Measurements from ENCODE around the gene GRWD1. TPM values are rescaled to one million over a fixed set of nuclear protein-coding genes. Genes with fewer than 3 reads are reported as not detected.

GRWD1 gene
- total and polyA plus RNA-seq, 2 donors (not counting 1 experiment from before 2014, with no cell fraction given) = 10.6 to 40.7 TPM

DNA sequence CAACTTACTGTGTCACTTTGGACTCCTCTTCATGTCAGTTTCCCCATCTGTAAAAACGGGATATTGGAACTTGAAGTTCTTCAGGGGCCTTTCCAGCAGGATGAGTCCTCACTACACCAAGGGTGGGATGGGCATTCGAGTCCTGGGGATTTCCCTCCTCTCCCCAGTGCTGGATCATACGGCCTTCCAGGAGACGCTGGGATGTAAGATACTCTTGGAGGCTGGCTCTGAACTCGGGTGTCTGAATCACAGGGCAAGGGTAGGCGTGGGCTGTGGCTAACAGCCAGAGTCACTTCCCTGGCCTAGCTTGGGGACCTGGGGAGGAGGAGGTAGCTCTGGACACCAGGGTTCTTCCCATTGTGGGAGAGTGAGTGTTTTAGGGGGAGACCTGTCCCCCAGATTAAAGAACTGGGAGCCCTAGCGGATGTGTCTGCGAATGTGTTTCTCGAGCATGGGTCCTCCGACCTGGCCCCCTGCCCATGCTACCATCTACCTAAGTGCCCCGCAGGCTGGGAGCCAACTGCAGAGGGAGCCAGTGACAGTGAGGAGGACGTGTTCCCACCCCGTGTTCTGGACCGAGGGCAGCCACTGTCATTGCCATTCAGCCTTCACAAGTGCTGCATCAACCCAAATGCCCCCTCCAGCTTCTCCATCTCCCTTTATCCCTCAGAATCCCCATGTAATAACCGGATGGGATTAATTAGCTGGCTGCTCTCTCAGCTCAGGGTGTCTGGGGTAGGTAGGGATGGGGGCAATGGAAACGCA is 21.0 kb downstream of the GRWD1 start:
- H4K20me1 ChIP-seq (ENCODE audit: control insufficient read depth, insufficient read depth, low read length, poor library complexity, severe bottlenecking) = peaks cover 9% of the 10 kb centered on the region
- no peak for ATAC-seq (ENCODE audit: low read depth)
- no peak overlapping the region for H2AFZ ChIP-seq (ENCODE audit: insufficient read depth, low read depth, low read length, poor library complexity, severe bottlenecking)
- H3K9me3 Mint-ChIP-seq (ENCODE audit: insufficient read depth) = no peaks in the 10 kb centered on the region
- H3K36me3 ChIP-seq (replicated peaks in 1 of 2; ENCODE audit: control extremely low read depth in 1 of 2, control insufficient read depth in 1 of 2, extremely low read depth in 1 of 2, insufficient read depth in 2 of 2, low read length in 1 of 2) = peaks cover 0 to 14% of the 10 kb centered on the region in 2 experiments
- CTCF ChIA-PET = interaction anchor here (1.0 to 1.9 kb wide), 5 partner anchors 18 to 117 kb away, joined by 3 to 5 read pairs (median 3); partner anchors contain the start of gene GRWD1
- H3K27ac ChIP-seq (ENCODE audit: low read length in 2 of 2) = no peak overlapping the region
- H3K79me2 ChIP-seq (ENCODE audit: control insufficient read depth, insufficient read depth, low read length) = peaks cover 11% of the 10 kb centered on the region
- H3K4me2 ChIP-seq (replicated peaks; ENCODE audit: low read depth, low read length, poor library complexity, severe bottlenecking) = no peak overlapping the region
- no peaks in the 10 kb centered on the region for H3K9me3 ChIP-seq (ENCODE audit: control extremely low read depth in 1 of 3, control insufficient read depth in 2 of 3, insufficient read depth in 1 of 3, low read length in 2 of 3)
- H3K4me1 ChIP-seq (ENCODE audit: control insufficient read depth in 2 of 2, insufficient read depth in 2 of 2, low read length in 2 of 2) = peaks cover 11 to 15% of the 10 kb centered on the region in 2 donors
- POLR2A ChIA-PET = no interaction called here
- 96% methylated on average over 9 of the region's 16 CpGs for WGBS (ENCODE audit: insufficient coverage)
- H3K4me3 Mint-ChIP-seq = no peak overlapping the region
- H3K27me3 ChIP-seq (replicated peaks in 1 of 4; ENCODE audit: control extremely low read depth in 1 of 4, control insufficient read depth in 3 of 4, insufficient read depth in 4 of 4, low read length in 3 of 4) = peaks cover 0 to 3% (median 0%) of the 10 kb centered on the region in 4 experiments
- H3K4me1 Mint-ChIP-seq = peaks cover 17% of the 10 kb centered on the region
- no peaks in the 10 kb centered on the region for H3K27me3 Mint-ChIP-seq
- H3K9ac ChIP-seq (ENCODE audit: low read length) = no peak overlapping the region
- no peak for DNase-seq
- no peak overlapping the region for H3K4me3 ChIP-seq (ENCODE audit: control extremely low read depth in 1 of 5, extremely low read depth in 1 of 5, insufficient read depth in 1 of 5, low read depth in 2 of 5, low read length in 4 of 5)
- no peak overlapping the region for H3K27ac Mint-ChIP-seq
- TF ChIP-seq EZH2 (IDR thresholded peaks at IDR 0.05; ENCODE audit: borderline replicate concordance, insufficient read depth, low read depth, low read length, poor library complexity, severe bottlenecking) = no peak
- TF ChIP-seq, protein P1, sequence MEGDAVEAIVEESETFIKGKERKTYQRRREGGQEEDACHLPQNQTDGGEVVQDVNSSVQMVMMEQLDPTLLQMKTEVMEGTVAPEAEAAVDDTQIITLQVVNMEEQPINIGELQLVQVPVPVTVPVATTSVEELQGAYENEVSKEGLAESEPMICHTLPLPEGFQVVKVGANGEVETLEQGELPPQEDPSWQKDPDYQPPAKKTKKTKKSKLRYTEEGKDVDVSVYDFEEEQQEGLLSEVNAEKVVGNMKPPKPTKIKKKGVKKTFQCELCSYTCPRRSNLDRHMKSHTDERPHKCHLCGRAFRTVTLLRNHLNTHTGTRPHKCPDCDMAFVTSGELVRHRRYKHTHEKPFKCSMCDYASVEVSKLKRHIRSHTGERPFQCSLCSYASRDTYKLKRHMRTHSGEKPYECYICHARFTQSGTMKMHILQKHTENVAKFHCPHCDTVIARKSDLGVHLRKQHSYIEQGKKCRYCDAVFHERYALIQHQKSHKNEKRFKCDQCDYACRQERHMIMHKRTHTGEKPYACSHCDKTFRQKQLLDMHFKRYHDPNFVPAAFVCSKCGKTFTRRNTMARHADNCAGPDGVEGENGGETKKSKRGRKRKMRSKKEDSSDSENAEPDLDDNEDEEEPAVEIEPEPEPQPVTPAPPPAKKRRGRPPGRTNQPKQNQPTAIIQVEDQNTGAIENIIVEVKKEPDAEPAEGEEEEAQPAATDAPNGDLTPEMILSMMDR (IDR thresholded peaks at IDR 0.05) = no peak
- intact Hi-C loops (cut with micrococcal nuclease) = no loop called here

- Histone ChIP-seq H4K20me1 (ENCODE audit: control insufficient read depth, insufficient read depth, low read length, poor library complexity, severe bottlenecking) (peaks cover 9% of the 10 kb centered on the region), H3K36me3 (replicated peaks in 1 of 2; ENCODE audit: control extremely low read depth in 1 of 2, control insufficient read depth in 1 of 2, extremely low read depth in 1 of 2, insufficient read depth in 2 of 2, low read length in 1 of 2) (peaks cover 2 to 31% of the 10 kb centered on the region in 2 experiments), H3K4me3 (ENCODE audit: control extremely low read depth in 1 of 5, extremely low read depth in 1 of 5, insufficient read depth in 1 of 5, low read depth in 2 of 5, low read length in 4 of 5) (peak overlapping the region; percentile 8 to 90 (median 83)), H3K9me3 (ENCODE audit: control extremely low read depth in 1 of 3, control insufficient read depth in 2 of 3, insufficient read depth in 1 of 3, low read length in 2 of 3) (no peaks in the 10 kb centered on the region), H3K9ac (ENCODE audit: low read length) (peak overlapping the region; percentile 74), H3K27ac (ENCODE audit: low read length in 2 of 2) (peak overlapping the region; percentile 52 to 84), H3K79me2 (ENCODE audit: control insufficient read depth, insufficient read depth, low read length) (peaks cover 11% of the 10 kb centered on the region), H3K27me3 (replicated peaks in 1 of 4; ENCODE audit: control extremely low read depth in 1 of 4, control insufficient read depth in 3 of 4, insufficient read depth in 4 of 4, low read length in 3 of 4) (peaks cover 0 to 3% (median 0%) of the 10 kb centered on the region in 4 experiments), H3K4me1 (ENCODE audit: control insufficient read depth in 2 of 2, insufficient read depth in 2 of 2, low read length in 2 of 2) (peaks cover 11 to 15% of the 10 kb centered on the region in 2 donors), H3K4me2 (replicated peaks; ENCODE audit: low read depth, low read length, poor library complexity, severe bottlenecking) (peak overlapping the region; percentile 81), H2AFZ (ENCODE audit: insufficient read depth, low read depth, low read length, poor library complexity, severe bottlenecking) (peak overlapping the region; percentile 85)
- Mint-ChIP-seq H3K4me3 (peak overlapping the region; percentile 92), H3K9me3 (ENCODE audit: insufficient read depth) (no peaks in the 10 kb centered on the region), H3K4me1 (peaks cover 17% of the 10 kb centered on the region), H3K27me3 (no peaks in the 10 kb centered on the region), H3K27ac (peak overlapping the region; percentile 89)
- ATAC-seq (ENCODE audit: low read depth) (peak; percentile 87), DNase-seq (peak; percentile 100)
- under 1% methylated on average over 33 of the region's 36 CpGs for WGBS (ENCODE audit: insufficient coverage)
- POLR2A ChIA-PET = no interaction called here
- TF ChIP-seq, protein P1 (IDR thresholded peaks at IDR 0.05) = no peak
- TF ChIP-seq EZH2 (IDR thresholded peaks at IDR 0.05; ENCODE audit: borderline replicate concordance, insufficient read depth, low read depth, low read length, poor library complexity, severe bottlenecking) = no peak
- intact Hi-C loops (cut with micrococcal nuclease) = loop anchor here (1.0 to 2.0 kb wide), 11 partner anchors 22 to 1556 kb away; partner anchors contain the start of genes AP2A1, GRWD1, KDELR1 and RPL18
- CTCF ChIA-PET = interaction anchor here (1.0 to 1.9 kb wide), 2 partner anchors 21 to 39 kb away, joined by 3 to 5 read pairs; no protein-coding TSS in a partner anchor
Measured at GRCh38 chr19:48468772-48469288, 23.0 kb downstream of the GRWD1 start.

All from B cell (primary cell).